CD4-positive, alpha-beta T cell (primary cell): Measurements from ENCODE around the gene HSD17B7. TPM values are rescaled to one million over a fixed set of nuclear protein-coding genes. Genes with fewer than 3 reads are reported as not detected.

Experiments used
- ATAC-seq: fragments of 200-7000 bp; cut with Tn5 transposase; one replicate; pipeline ENCODE4 v1.10.0; 2022; ENCODE audit warnings: mild to moderate bottlenecking; ENCODE audit not compliant: poor library complexity
- CTCF ChIA-PET: fragments of 350-600 bp; sonication (Branson Sonifier 250); formaldehyde crosslinking; loops from one replicate; lab custom pipeline; 2021; ENCODE audit warnings: antibody characterized with exemption, inconsistent platforms; lab: Charles Lee
- POLR2A ChIA-PET: fragments of 350-600 bp; sonication (Branson Sonifier 250); formaldehyde crosslinking; loops from one replicate; lab custom pipeline; 2021; ENCODE audit warnings: antibody characterized with exemption, inconsistent platforms; lab: Charles Lee
- DNase-seq, 14 experiments: peaks; one replicate each; pipeline ENCODE4 v3.0.0-alpha.2; 2013 to 2020; ENCODE audit warnings: mixed read lengths in 2 of 14
- H3K27ac ChIP-seq, 2 donors: one replicate each; pipeline versions ENCODE4 v1.5.1 to v1.7.0; 2013; ENCODE audit warnings: low read length in 2 of 2, low read depth in 1 of 2, mild to moderate bottlenecking in 1 of 2
- H3K27me3 ChIP-seq, 2 experiments: 1 replicate in 1 of 2; 2 replicates in 1 of 2; pipeline versions ENCODE4 v1.6.1 to v1.7.0; 2013; ENCODE audit warnings: low read length in 2 of 2, control low read depth in 1 of 2, mild to moderate bottlenecking in 1 of 2, moderate library complexity in 1 of 2; ENCODE audit not compliant: insufficient read depth in 2 of 2, control insufficient read depth in 1 of 2
- H3K36me3 ChIP-seq: one replicate; pipeline ENCODE4 v1.6.1; 2013; ENCODE audit warnings: low read length, control low read depth; ENCODE audit not compliant: insufficient read depth
- H3K4me1 ChIP-seq: one replicate; pipeline ENCODE4 v1.6.1; 2013; ENCODE audit warnings: low read length, control low read depth; ENCODE audit not compliant: insufficient read depth
- H3K4me3 ChIP-seq: one replicate; pipeline ENCODE4 v1.5.1; 2013; ENCODE audit warnings: mild to moderate bottlenecking, low read length, moderate library complexity
- H3K9me3 ChIP-seq, 2 experiments: 1 replicate in 1 of 2; 2 replicates in 1 of 2; pipeline versions ENCODE4 v1.6.1 to v1.7.0; 2013; ENCODE audit warnings: low read length in 2 of 2, mild to moderate bottlenecking in 2 of 2, control low read depth in 1 of 2, moderate library complexity in 1 of 2; ENCODE audit not compliant: control insufficient read depth in 1 of 2, insufficient read depth in 1 of 2
- H3K27ac Mint-ChIP-seq: one replicate; pipeline ENCODE4 v1.8.0; 2020; ENCODE audit warnings: mixed read lengths
- H3K27me3 Mint-ChIP-seq: one replicate; pipeline ENCODE4 v1.8.0; 2021; ENCODE audit warnings: mixed read lengths
- H3K36me3 Mint-ChIP-seq: one replicate; pipeline ENCODE4 v1.8.0; 2021; ENCODE audit warnings: low read depth, mixed read lengths
- H3K4me1 Mint-ChIP-seq: one replicate; pipeline ENCODE4 v1.8.0; 2021; ENCODE audit warnings: low read depth, mixed read lengths
- H3K4me3 Mint-ChIP-seq: one replicate; pipeline ENCODE4 v1.8.0; 2020; ENCODE audit warnings: mild to moderate bottlenecking, mixed read lengths
- H3K9me3 Mint-ChIP-seq: one replicate; pipeline ENCODE4 v1.8.0; 2020; ENCODE audit warnings: mixed read lengths
- intact Hi-C, 2 experiments: fragments of 100-400 bp; cut with DNase I in 1 of 2; cut with micrococcal nuclease in 1 of 2; formaldehyde crosslinking; loops; one replicate each; pipeline versions ENCODE4 v1.15.1 to v1.9.0; 2023 to 2025; cut with DNase I, micrococcal nuclease
- total RNA-seq, 174 experiments: library from RNA in 2 of 174; stranded (reverse) in 2 of 174; gene quantifications; one replicate each; pipeline ENCODE4 v1.2.3 and lab custom pipeline; 2021 to 2026
- TF ChIP-seq, protein P1 (sequence below): fragments of 200-600 bp; IDR thresholded peaks from one replicate; pipeline ENCODE4 v1.8.0; 2022; ENCODE audit warnings: antibody characterized with exemption, mild to moderate bottlenecking

Gene HSD17B7
- total RNA-seq, 2 experiments from 2014 or later, result 16.5 to 17.5 TPM

DNA sequence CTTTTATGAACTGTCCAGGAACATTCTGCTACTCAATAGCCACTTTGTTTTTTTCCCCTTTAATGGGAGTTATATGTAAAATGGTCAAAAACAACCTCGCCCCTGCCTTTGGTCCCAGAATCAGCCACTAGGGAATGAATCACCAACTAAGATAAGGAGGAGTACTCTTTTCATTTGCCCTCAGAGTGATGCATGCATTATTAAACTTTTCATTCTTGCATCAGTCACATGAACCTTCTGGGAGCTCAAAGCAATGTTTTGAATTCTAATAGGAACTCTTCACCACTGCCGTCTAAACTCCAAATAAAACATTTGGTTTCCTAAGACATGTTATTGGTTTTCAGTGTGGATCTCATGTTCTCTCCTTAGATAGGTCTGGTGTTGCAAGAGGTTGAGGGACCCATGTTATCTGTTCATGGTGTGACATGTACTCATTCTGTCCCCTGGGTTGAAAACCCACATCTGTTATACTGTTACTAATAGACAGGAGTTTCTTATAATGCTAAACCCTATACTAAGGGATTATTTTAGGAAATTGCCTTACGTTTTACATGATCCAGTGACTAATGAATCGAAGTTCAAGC is 17.8 kb upstream of the HSD17B7 start:
- Histone ChIP-seq H3K27ac (no peak overlapping the region), H3K4me1 (no peaks in the 10 kb centered on the region), H3K27me3 (peaks cover 0 to 3% of the 10 kb centered on the region in 2 experiments), H3K9me3 (no peaks in the 10 kb centered on the region), H3K4me3 (no peak overlapping the region), H3K36me3 (no peaks in the 10 kb centered on the region)
- no peaks in the 10 kb centered on the region for H3K36me3 Mint-ChIP-seq
- ChIA-PET CTCF (no interaction called here), POLR2A (no interaction called here)
- DNase-seq, result no peak
- intact Hi-C loops, result no loop called here
- H3K4me1 Mint-ChIP-seq, result no peaks in the 10 kb centered on the region
- no peak for ATAC-seq
- TF ChIP-seq, protein P1, sequence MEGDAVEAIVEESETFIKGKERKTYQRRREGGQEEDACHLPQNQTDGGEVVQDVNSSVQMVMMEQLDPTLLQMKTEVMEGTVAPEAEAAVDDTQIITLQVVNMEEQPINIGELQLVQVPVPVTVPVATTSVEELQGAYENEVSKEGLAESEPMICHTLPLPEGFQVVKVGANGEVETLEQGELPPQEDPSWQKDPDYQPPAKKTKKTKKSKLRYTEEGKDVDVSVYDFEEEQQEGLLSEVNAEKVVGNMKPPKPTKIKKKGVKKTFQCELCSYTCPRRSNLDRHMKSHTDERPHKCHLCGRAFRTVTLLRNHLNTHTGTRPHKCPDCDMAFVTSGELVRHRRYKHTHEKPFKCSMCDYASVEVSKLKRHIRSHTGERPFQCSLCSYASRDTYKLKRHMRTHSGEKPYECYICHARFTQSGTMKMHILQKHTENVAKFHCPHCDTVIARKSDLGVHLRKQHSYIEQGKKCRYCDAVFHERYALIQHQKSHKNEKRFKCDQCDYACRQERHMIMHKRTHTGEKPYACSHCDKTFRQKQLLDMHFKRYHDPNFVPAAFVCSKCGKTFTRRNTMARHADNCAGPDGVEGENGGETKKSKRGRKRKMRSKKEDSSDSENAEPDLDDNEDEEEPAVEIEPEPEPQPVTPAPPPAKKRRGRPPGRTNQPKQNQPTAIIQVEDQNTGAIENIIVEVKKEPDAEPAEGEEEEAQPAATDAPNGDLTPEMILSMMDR, result no peak
- no peak overlapping the region for H3K27ac Mint-ChIP-seq
- no peaks in the 10 kb centered on the region for H3K9me3 Mint-ChIP-seq
- H3K27me3 Mint-ChIP-seq, result peaks cover 12% of the 10 kb centered on the region
- no peak overlapping the region for H3K4me3 Mint-ChIP-seq

DNA sequence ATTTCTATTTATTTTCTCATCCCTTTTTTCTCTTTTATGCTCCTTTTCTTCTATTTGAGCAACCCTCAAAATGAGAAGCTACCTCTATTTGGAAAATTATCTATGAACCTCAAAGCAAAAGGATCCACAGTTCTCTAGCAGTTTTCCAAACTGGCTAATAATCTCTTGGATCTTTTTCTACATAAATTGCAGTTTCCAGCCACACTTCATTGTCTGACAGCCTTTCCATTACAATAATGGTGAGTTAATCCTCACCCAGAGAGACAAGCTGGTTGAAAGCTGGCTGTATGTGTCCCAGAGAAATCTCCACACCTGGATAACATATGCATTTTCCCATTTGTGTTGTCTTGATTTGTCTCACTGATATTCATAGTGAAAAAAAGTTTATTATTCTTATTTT is 16.5 kb upstream of the HSD17B7 start:
- H3K27ac Mint-ChIP-seq, result no peak overlapping the region
- H3K4me3 Mint-ChIP-seq, result no peak overlapping the region
- DNase-seq, result no peak
- TF ChIP-seq, protein P1, result no peak
- no peaks in the 10 kb centered on the region for H3K36me3 ChIP-seq
- no peaks in the 10 kb centered on the region for H3K4me1 ChIP-seq
- ATAC-seq, result no peak
- H3K27me3 Mint-ChIP-seq, result peaks cover 12% of the 10 kb centered on the region
- no peaks in the 10 kb centered on the region for H3K9me3 ChIP-seq
- H3K4me1 Mint-ChIP-seq, result no peaks in the 10 kb centered on the region
- no peaks in the 10 kb centered on the region for H3K9me3 Mint-ChIP-seq
- no peak overlapping the region for H3K27ac ChIP-seq
- no peak overlapping the region for H3K4me3 ChIP-seq
- H3K27me3 ChIP-seq, result peaks cover 0 to 7% of the 10 kb centered on the region in 2 experiments
- ChIA-PET CTCF (no interaction called here), POLR2A (no interaction called here)
- intact Hi-C loops, result no loop called here
- no peaks in the 10 kb centered on the region for H3K36me3 Mint-ChIP-seq

DNA sequence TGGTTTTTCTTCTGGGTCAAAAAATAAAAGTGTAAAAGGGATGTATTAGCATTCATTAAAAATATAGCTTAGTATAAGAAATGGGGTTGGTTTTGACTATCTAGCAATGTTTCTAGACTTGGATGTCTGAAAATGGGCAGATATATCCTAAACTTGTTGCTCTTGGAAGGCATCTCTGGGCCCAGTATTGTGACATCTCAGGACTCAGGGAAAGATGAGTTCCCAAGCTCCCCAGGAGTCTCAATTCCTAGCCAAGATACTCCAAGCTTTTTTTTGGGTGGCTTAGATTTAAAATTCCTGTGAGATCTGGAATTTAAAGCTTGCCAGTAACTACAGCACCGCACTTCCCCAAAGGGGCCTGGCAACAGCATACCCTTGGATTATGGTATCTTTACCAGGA is 11.5 kb upstream of the HSD17B7 start:
- TF ChIP-seq, protein P1, result no peak
- intact Hi-C loops, result no loop called here
- Mint-ChIP-seq H3K4me1 (no peaks in the 10 kb centered on the region), H3K4me3 (no peak overlapping the region), H3K36me3 (no peaks in the 10 kb centered on the region), H3K27ac (no peak overlapping the region), H3K9me3 (no peaks in the 10 kb centered on the region), H3K27me3 (peaks cover 22% of the 10 kb centered on the region)
- no peak overlapping the region for H3K4me3 ChIP-seq
- no peak for DNase-seq
- no peaks in the 10 kb centered on the region for H3K4me1 ChIP-seq
- no peaks in the 10 kb centered on the region for H3K36me3 ChIP-seq
- ChIA-PET POLR2A (interaction anchor here (1.4 kb wide), 1 partner anchor 11 kb away, joined by 3 read pairs; no protein-coding TSS in a partner anchor), CTCF (no interaction called here)
- no peak for ATAC-seq
- H3K9me3 ChIP-seq, result no peaks in the 10 kb centered on the region
- peaks cover 0 to 12% of the 10 kb centered on the region in 2 experiments for H3K27me3 ChIP-seq
- H3K27ac ChIP-seq, result no peak overlapping the region
